SH-SY5Y (cell line): ENCODE data around the gene IGLL5.

Source experiments
- GATA2 ChIP-seq: IDR thresholded peaks from 2 replicates; pipeline ENCODE4 v1.6.1; 2011; ENCODE audit warnings: mild to moderate bottlenecking, low read depth, low read length
- GATA3 ChIP-seq: IDR thresholded peaks from 2 replicates; pipeline ENCODE4 v1.6.1; 2011; ENCODE audit warnings: low read depth, mild to moderate bottlenecking, low read length, moderate library complexity

GRCh38 chr22:22865311-22866072 is 22.1 kb upstream of the IGLL5 start:
- no peak for TF ChIP-seq GATA3
- TF ChIP-seq GATA2, result no peak
